Activated T-cell treated with anti-CD3 and anti-CD28 coated beads for 48 hours (primary cell): ENCODE results near the gene ZNF362.
"Not testable (repeated sequence)": the region's sequence is repeated elsewhere in the genome, so short reads cannot be mapped to it uniquely, and the experiment has no call there.

Source experiments
- DNase-seq: peaks from one replicate; pipeline ENCODE4 v3.0.0-alpha.2; 2020; ENCODE audit warnings: low read depth

The ZNF362 gene

GRCh38 chr1:33306653-33307493, 50.6 kb downstream of the ZNF362 start:
- DNase-seq: no peak

GRCh38 chr1:33307494-33307864, 51.2 kb downstream of the ZNF362 start:
- DNase-seq: no peak

- DNase-seq: not testable (repeated sequence)
Measured at GRCh38 chr1:33309351-33309750, 53.1 kb downstream of the ZNF362 start.

- no peak for DNase-seq
Measured at GRCh38 chr1:33310702-33311101, 54.4 kb downstream of the ZNF362 start.

- no peak for DNase-seq
Measured at GRCh38 chr1:33311706-33312412, 55.6 kb downstream of the ZNF362 start.

GRCh38 chr1:33312413-33312749, 56.1 kb downstream of the ZNF362 start:
- no peak for DNase-seq

GRCh38 chr1:33314416-33314815, 58.1 kb downstream of the ZNF362 start:
- no peak for DNase-seq

GRCh38 chr1:33316601-33317000, 60.3 kb downstream of the ZNF362 start:
- no peak for DNase-seq

- DNase-seq: no peak
Measured at GRCh38 chr1:33317354-33317753, 61.1 kb downstream of the ZNF362 start.

GRCh38 chr1:33317946-33318345, 61.7 kb downstream of the ZNF362 start:
- DNase-seq: no peak

- DNase-seq: no peak
Measured at GRCh38 chr1:33319186-33319948, 63.1 kb downstream of the ZNF362 start.

- no peak for DNase-seq
Measured at GRCh38 chr1:33319949-33320618, 63.8 kb downstream of the ZNF362 start.

- DNase-seq: no peak
Measured at GRCh38 chr1:33320619-33321165, 64.4 kb downstream of the ZNF362 start, which contains the start of gene A3GALT2. Gene A3GALT2 (minus strand): TSS chr1:33321098. CDS start chr1:33321098, 0 bp downstream.

GRCh38 chr1:33321178-33321577, 64.9 kb downstream of the ZNF362 start:
- DNase-seq: no peak

GRCh38 chr1:33322109-33322508, 65.8 kb downstream of the ZNF362 start:
- DNase-seq: no peak

GRCh38 chr1:33322870-33323585, 66.7 kb downstream of the ZNF362 start:
- no peak for DNase-seq

- DNase-seq: no peak
Measured at GRCh38 chr1:33323663-33324477, 67.6 kb downstream of the ZNF362 start.

- no peak for DNase-seq
Measured at GRCh38 chr1:33324677-33325575, 68.6 kb downstream of the ZNF362 start.

GRCh38 chr1:33326785-33327184, 70.5 kb downstream of the ZNF362 start:
- DNase-seq: no peak
